NCI-H187 treated with DMSO at 0.1 percent for 48 hours (cell line): ENCODE measurements around the gene MGAT5B.
"Not testable (repeated sequence)": the region's sequence is repeated elsewhere in the genome, so short reads cannot be mapped to it uniquely, and the experiment has no call there.

Experiments
- DNase-seq: peaks from one replicate; lab custom pipeline; 2025; lab: John Stamatoyannopoulos, UW

MGAT5B gene

GRCh38 chr17:76868176-76868668 is at the start of gene MGAT5B:
Gene MGAT5B (plus strand): TSS chr17:76868404. CDS start chr17:76869030, 626 bp downstream.
- no peak for DNase-seq

- no peak for DNase-seq
These were observed 48.2 kb upstream of the MGAT5B start for GRCh38 chr17:76820039-76820438.

GRCh38 chr17:76820561-76820960 is 47.6 kb upstream of the MGAT5B start:
- no peak for DNase-seq

GRCh38 chr17:76822184-76822778 is 45.9 kb upstream of the MGAT5B start:
- no peak for DNase-seq

GRCh38 chr17:76824093-76824492 is 44.1 kb upstream of the MGAT5B start:
- DNase-seq, result no peak

GRCh38 chr17:76826330-76827068 is 41.7 kb upstream of the MGAT5B start:
- DNase-seq, result no peak

GRCh38 chr17:76827736-76828135 is 40.5 kb upstream of the MGAT5B start:
- DNase-seq, result no peak

GRCh38 chr17:76830987-76831715 is 37.1 kb upstream of the MGAT5B start:
- DNase-seq, result no peak

GRCh38 chr17:76833034-76833644 is 35.1 kb upstream of the MGAT5B start:
- DNase-seq, result no peak

- no peak for DNase-seq
These were observed 34.5 kb upstream of the MGAT5B start for GRCh38 chr17:76833747-76834146.

- DNase-seq, result no peak
These were observed 33.3 kb upstream of the MGAT5B start for GRCh38 chr17:76834870-76835269.

- no peak for DNase-seq
These were observed 27.8 kb upstream of the MGAT5B start for GRCh38 chr17:76840443-76840767.

- DNase-seq, result no peak
These were observed 27.1 kb upstream of the MGAT5B start for GRCh38 chr17:76840884-76841775.

GRCh38 chr17:76841776-76842405 is 26.3 kb upstream of the MGAT5B start:
- DNase-seq, result no peak

GRCh38 chr17:76843068-76843467 is 25.1 kb upstream of the MGAT5B start:
- DNase-seq, result not testable (repeated sequence)

- no peak for DNase-seq
These were observed 24.3 kb upstream of the MGAT5B start for GRCh38 chr17:76843703-76844484.

- no peak for DNase-seq
These were observed 23.7 kb upstream of the MGAT5B start for GRCh38 chr17:76844485-76844829.

GRCh38 chr17:76844846-76845245 is 23.4 kb upstream of the MGAT5B start:
- no peak for DNase-seq

- no peak for DNase-seq
These were observed 22.6 kb upstream of the MGAT5B start for GRCh38 chr17:76845541-76846017.

- DNase-seq, result no peak
These were observed 21.2 kb upstream of the MGAT5B start for GRCh38 chr17:76847031-76847430.
